Adrenal gland (tissue), 19 donors: ENCODE data around the gene ZNHIT3. TPM values are rescaled to one million over a fixed set of nuclear protein-coding genes. Genes with fewer than 3 reads are reported as not detected.
"Not testable (repeated sequence)": the region's sequence is repeated elsewhere in the genome, so short reads cannot be mapped to it uniquely, and the experiment has no call there.

Experiments used
- DNase-seq, 7 donors: peaks; one replicate each; pipeline ENCODE4 v3.0.0-alpha.2; 2019 to 2020
- H3K27ac ChIP-seq, 5 donors: fragments of 200-600 bp; sonication (generic) in 4 of 5; 1 replicate in 3 of 5; 2 replicates in 2 of 5; pipeline versions ENCODE4 v1.5.1 to v1.8.0; 2016 to 2020; ENCODE audit warnings: mild to moderate bottlenecking in 1 of 5
- H3K27me3 ChIP-seq: fragments of 200-600 bp; 2 replicates; pipeline ENCODE4 v1.8.0; 2021
- H3K36me3 ChIP-seq, 2 donors: fragments of 200-600 bp; replicated peaks in 1 of 2; 1 replicate in 1 of 2; 2 replicates in 1 of 2; pipeline versions ENCODE4 v1.5.1 to v1.8.0; 2018 to 2022
- H3K4me1 ChIP-seq, 2 donors: fragments of 200-600 bp; replicated peaks in 1 of 2; 1 replicate in 1 of 2; 2 replicates in 1 of 2; pipeline versions ENCODE4 v1.5.1 to v1.8.0; 2018 to 2021
- H3K4me3 ChIP-seq, 4 donors: fragments of 200-600 bp; sonication (generic) in 3 of 4; one replicate each; pipeline ENCODE4 v1.5.1; 2016 to 2018
- H3K9me3 ChIP-seq, 3 donors: fragments of 200-600 bp; sonication (generic) in 1 of 3; replicated peaks in 1 of 3; 1 replicate in 2 of 3; 2 replicates in 1 of 3; pipeline versions ENCODE4 v1.5.1 to v1.8.0; 2016 to 2021
- CTCF ChIP-seq, 6 experiments: fragments of 450-650 bp in 4 of 6; fragments of 200-600 bp in 2 of 6; sonication (generic) in 1 of 6; IDR thresholded peaks; 1 replicate in 5 of 6; 2 replicates in 1 of 6; pipeline versions ENCODE4 v1.5.1 to v1.8.0; 2016 to 2021; ENCODE audit warnings: antibody characterized with exemption in 6 of 6, mild to moderate bottlenecking in 2 of 6, moderate library complexity in 1 of 6
- POLR2A ChIP-seq, 2 donors: fragments of 450-650 bp; IDR thresholded peaks; one replicate each; pipeline ENCODE4 v1.6.1; 2017; ENCODE audit warnings: antibody characterized with exemption in 2 of 2, mild to moderate bottlenecking in 2 of 2, moderate library complexity in 1 of 2
- WGBS, 4 donors: extraction: QIAGEN DNeasy Blood & Tissue Kit in 2 of 4; methylation state at CpG; one replicate each; pipeline versions ENCODE4 v1.1.5 to v1.1.7; 2013 to 2017; 5-methylcytosine and 5-hydroxymethylcytosine counted together
- intact Hi-C, 2 donors: fragments of 100-400 bp; cut with DNase I; formaldehyde crosslinking; loops; one replicate each; pipeline versions ENCODE4 v1.14.1 to v1.15.0; 2022 to 2023
- long read RNA-seq, 10 donors: library from polyadenylated mRNA in 3 of 10; unstranded in 2 of 10; stranded (forward) in 1 of 10; transcript quantifications; one replicate each; pipeline ENCODE4 v2.0.0 and lab custom pipeline, GENCODE V29; 2021 to 2026
- polyA plus RNA-seq, 3 donors: library from polyadenylated mRNA; stranded (reverse); fragments of 200-250 nt in 2 of 3; fragments of 350-450 nt in 1 of 3; fragmentation: Illumina TruSeq in 1 of 3; extraction: RNeasy Lipid Tissue Mini Kit (QIAGEN cat#74804) in 1 of 3; gene quantifications; one replicate each; pipeline ENCODE4 v1.2.3, GENCODE V29; 2013 to 2014
- total RNA-seq, 9 donors: library from RNA; depleted of rRNA in 4 of 9; stranded (reverse); fragments of >200 nt in 4 of 9; fragments of 120-200 nt in 1 of 9; fragmentation: NEBNext Ultra II Directional in 1 of 9; extraction: Animal tissue kit (Norgen Biotek cat#: 25700) in 1 of 9; gene quantifications; one replicate each; pipeline versions ENCODE4 v1.1.0 to v1.2.4, GENCODE V29; 2013 to 2023
- donor health status: healthy with polysubstance abuse.
- donor health status: Bipolar disorder and iron deficiency.
- donor health status: DM: yes; HTN: yes; CAD: no.
- donor health status: DM: no; HTN: no; CAD: no.
- donor health status: DM: no; HTN: no; CAD: no.
- donor health status: DM: yes; HTN: yes; CAD: no.

Gene ZNHIT3
- total RNA-seq (10 to 100 TPM; 13.6 to 65.6 (median 37.9) TPM), polyA plus RNA-seq (10 to 100 TPM; 26.5 to 59.8 (median 34.5) TPM)
- long read RNA-seq, donor 1, full-length matches to known transcripts = 39 of 97 reads
- long read RNA-seq, donor 1, partial matches to known transcripts = 58 of 97 reads
- long read RNA-seq, donor 1, other reads (novel, unspliced or antisense) = 0 of 97 reads
- long read RNA-seq, donor 2, full-length matches to known transcripts = 29 of 29 reads
- long read RNA-seq, donor 2, partial matches to known transcripts = 0 of 29 reads
- long read RNA-seq, donor 2, other reads (novel, unspliced or antisense) = 0 of 29 reads
- long read RNA-seq, donor 3, full-length matches to known transcripts = 32 of 32 reads
- long read RNA-seq, donor 3, partial matches to known transcripts = 0 of 32 reads
- long read RNA-seq, donor 3, other reads (novel, unspliced or antisense) = 0 of 32 reads
- long read RNA-seq, donor 4, transcript ZNHIT3-208 (4 exons, 926 nt) = minor isoform, 5 of 21 reads
- long read RNA-seq, donor 4, transcript ZNHIT3-204 (5 exons, 951 nt) = major isoform, 15 of 21 reads
- long read RNA-seq, donor 4, partial matches to known transcripts = 0 of 21 reads
- long read RNA-seq, donor 4, other reads (novel, unspliced or antisense) = 0 of 21 reads
- long read RNA-seq, donor 5, transcript ZNHIT3-204 (5 exons, 951 nt) = major isoform, 18 of 30 reads
- long read RNA-seq, donor 5, transcript ZNHIT3-208 (4 exons, 926 nt) = minor isoform, 7 of 30 reads
- long read RNA-seq, donor 5, partial matches to known transcripts = 0 of 30 reads
- long read RNA-seq, donor 5, other reads (novel, unspliced or antisense) = 1 of 30 reads
- long read RNA-seq, donor 6, transcript ZNHIT3-204 (5 exons, 951 nt) = major isoform, 29 of 32 reads
- long read RNA-seq, donor 6, partial matches to known transcripts = 0 of 32 reads
- long read RNA-seq, donor 6, other reads (novel, unspliced or antisense) = 0 of 32 reads
- long read RNA-seq, donor 7, transcript ZNHIT3-204 (5 exons, 951 nt) = major isoform, 13 of 17 reads
- long read RNA-seq, donor 7, partial matches to known transcripts = 0 of 17 reads
- long read RNA-seq, donor 7, other reads (novel, unspliced or antisense) = 0 of 17 reads
- long read RNA-seq, donor 8, transcript ZNHIT3-204 (5 exons, 951 nt) = major isoform, 33 of 40 reads
- long read RNA-seq, donor 8, transcript ZNHIT3-208 (4 exons, 926 nt) = minor isoform, 5 of 40 reads
- long read RNA-seq, donor 8, partial matches to known transcripts = 0 of 40 reads
- long read RNA-seq, donor 8, other reads (novel, unspliced or antisense) = 0 of 40 reads
- long read RNA-seq, donor 9, full-length matches to known transcripts = 35 of 35 reads
- long read RNA-seq, donor 9, partial matches to known transcripts = 0 of 35 reads
- long read RNA-seq, donor 9, other reads (novel, unspliced or antisense) = 0 of 35 reads
- long read RNA-seq, donor 10, transcript ZNHIT3-204 (5 exons, 951 nt) = major isoform, 14 of 54 reads
- long read RNA-seq, donor 10, partial matches to known transcripts = 39 of 54 reads
- long read RNA-seq, donor 10, other reads (novel, unspliced or antisense) = 0 of 54 reads

- Histone ChIP-seq H3K4me3 (peak within 1 kb of the TSS; percentile 27 to 92 (median 60)), H3K27me3 (no peaks in the 10 kb centered on the region), H3K9me3 (no peaks in the 10 kb centered on the region), H3K4me1 (peaks cover 12 to 29% of the 10 kb centered on the region in 2 donors), H3K36me3 (peaks cover 0 to 1% of the 10 kb centered on the region in 2 donors), H3K27ac (peak within 1 kb of the TSS in 4 of 5 donors; percentile 70 to 92 (median 84))
- peak in 1 of 2 donors; percentile 83 for TF ChIP-seq POLR2A (IDR thresholded peaks at IDR 0.05)
- no peak for TF ChIP-seq CTCF (IDR thresholded peaks at IDR 0.05)
- 0 to 1% (median 0%) methylated on average over 23 to 73 of the region's 73 CpGs for WGBS, 4 donors
- intact Hi-C loops = loop anchor here in 1 of 2 donors (10.0 kb wide), 1 partner anchor 512 kb away; no protein-coding TSS in a partner anchor
- peak; percentile 90 to 97 (median 93) for DNase-seq
Observed at GRCh38 chr17:36486204-36487194, at the start of gene ZNHIT3. ZNHIT3 (plus strand) TSS chr17:36486681; CDS start chr17:36486700, 19 bp downstream.

- WGBS, 4 donors = no CpG with 5 or more reads among the region's 4 CpGs
- intact Hi-C loops, H3K4me3 ChIP-seq: not testable (repeated sequence)
Observed at GRCh38 chr17:36441792-36442191, 44.7 kb upstream of the ZNHIT3 start.

GRCh38 chr17:36443777-36444176, 42.7 kb upstream of the ZNHIT3 start:
- Histone ChIP-seq H3K27ac (no peak overlapping the region), H3K27me3 (no peaks in the 10 kb centered on the region), H3K9me3 (no peaks in the 10 kb centered on the region), H3K4me3 (no peak overlapping the region), H3K36me3 (no peaks in the 10 kb centered on the region), H3K4me1 (no peaks in the 10 kb centered on the region)
- WGBS, 4 donors = 84 to 93% (median 90%) methylated on average over 5 to 6 of the region's 6 CpGs
- DNase-seq = no peak
- intact Hi-C loops = no loop called here
- no peak for TF ChIP-seq POLR2A (IDR thresholded peaks at IDR 0.05)
- TF ChIP-seq CTCF (IDR thresholded peaks at IDR 0.05) = no peak

More at GRCh38 chr17:36441792-36442191, 44.7 kb upstream of the ZNHIT3 start:
- not testable (repeated sequence) for DNase-seq, H3K9me3 ChIP-seq, H3K27ac ChIP-seq, H3K27me3 ChIP-seq, H3K4me1 ChIP-seq, H3K36me3 ChIP-seq
